Mucosa of descending colon (tissue), 3 donors: ENCODE data around the gene ZSCAN31. TPM values are rescaled to one million over a fixed set of nuclear protein-coding genes. Genes with fewer than 3 reads are reported as not detected.

ENCODE experiments used
- ATAC-seq: fragments of 200-7000 bp; cut with Tn5 transposase; one replicate; pipeline ENCODE4 v1.9.1; 2020; ENCODE audit warnings: mild to moderate bottlenecking, moderate library complexity
- DNase-seq, 3 donors: peaks; one replicate each; pipeline ENCODE4 v3.0.0-alpha.2; 2020
- H3K36me3 ChIP-seq: fragments of 200-600 bp; one replicate; pipeline ENCODE4 v1.8.0; 2021; ENCODE audit warnings: low read depth, mild to moderate bottlenecking
- H3K4me1 ChIP-seq: fragments of 200-600 bp; one replicate; pipeline ENCODE4 v1.8.0; 2021; ENCODE audit warnings: low read depth, mild to moderate bottlenecking
- H3K4me3 ChIP-seq: fragments of 200-600 bp; one replicate; pipeline ENCODE4 v1.8.0; 2021; ENCODE audit warnings: mild to moderate bottlenecking
- H3K9me3 ChIP-seq: fragments of 200-600 bp; one replicate; pipeline ENCODE4 v1.8.0; 2021; ENCODE audit warnings: mild to moderate bottlenecking
- CTCF ChIP-seq: fragments of 200-600 bp; IDR thresholded peaks from one replicate; pipeline ENCODE4 v1.8.0; 2022; ENCODE audit warnings: antibody characterized with exemption, mild to moderate bottlenecking
- intact Hi-C, 2 donors: fragments of 100-400 bp; cut with DNase I in 1 of 2; cut with micrococcal nuclease in 1 of 2; formaldehyde crosslinking; loops; one replicate each; pipeline versions ENCODE4 v1.11.0 to v1.11.1; 2022; cut with DNase I, micrococcal nuclease
- total RNA-seq, 3 donors: library from RNA; stranded (reverse); fragmentation: NEBNext Ultra II Directional in 2 of 3; extraction: Animal tissue kit (Norgen Biotek cat#: 25700) in 2 of 3; gene quantifications; one replicate each; pipeline versions ENCODE4 v1.2.1 to v1.2.4, GENCODE V29; 2021 to 2023
- donor health status: DM: no; HTN: no; CAD: no; lungs with moderate emphysema.
- donor health status: DM: no; HTN: no; CAD: no.
- donor health status: DM: no; HTN: yes; CAD: no.

The ZSCAN31 gene
- total RNA-seq, 3 donors from 2014 or later = 6.3 to 20.5 (median 8.7) TPM

- no peak for TF ChIP-seq CTCF
- Histone ChIP-seq H3K9me3 (no peaks in the 10 kb centered on the region), H3K36me3 (no peaks in the 10 kb centered on the region), H3K4me1 (no peaks in the 10 kb centered on the region), H3K4me3 (no peak overlapping the region)
- ATAC-seq (no peak), DNase-seq (no peak)
- intact Hi-C loops = no loop called here
Observed at GRCh38 chr6:28345201-28345600, 9.3 kb upstream of the ZSCAN31 start.

- ATAC-seq (no peak), DNase-seq (no peak)
- no peak for TF ChIP-seq CTCF
- Histone ChIP-seq H3K4me3 (no peak overlapping the region), H3K9me3 (no peaks in the 10 kb centered on the region), H3K36me3 (no peaks in the 10 kb centered on the region), H3K4me1 (no peaks in the 10 kb centered on the region)
- intact Hi-C loops = no loop called here
Observed at GRCh38 chr6:28343898-28344677, 8.1 kb upstream of the ZSCAN31 start.

DNA sequence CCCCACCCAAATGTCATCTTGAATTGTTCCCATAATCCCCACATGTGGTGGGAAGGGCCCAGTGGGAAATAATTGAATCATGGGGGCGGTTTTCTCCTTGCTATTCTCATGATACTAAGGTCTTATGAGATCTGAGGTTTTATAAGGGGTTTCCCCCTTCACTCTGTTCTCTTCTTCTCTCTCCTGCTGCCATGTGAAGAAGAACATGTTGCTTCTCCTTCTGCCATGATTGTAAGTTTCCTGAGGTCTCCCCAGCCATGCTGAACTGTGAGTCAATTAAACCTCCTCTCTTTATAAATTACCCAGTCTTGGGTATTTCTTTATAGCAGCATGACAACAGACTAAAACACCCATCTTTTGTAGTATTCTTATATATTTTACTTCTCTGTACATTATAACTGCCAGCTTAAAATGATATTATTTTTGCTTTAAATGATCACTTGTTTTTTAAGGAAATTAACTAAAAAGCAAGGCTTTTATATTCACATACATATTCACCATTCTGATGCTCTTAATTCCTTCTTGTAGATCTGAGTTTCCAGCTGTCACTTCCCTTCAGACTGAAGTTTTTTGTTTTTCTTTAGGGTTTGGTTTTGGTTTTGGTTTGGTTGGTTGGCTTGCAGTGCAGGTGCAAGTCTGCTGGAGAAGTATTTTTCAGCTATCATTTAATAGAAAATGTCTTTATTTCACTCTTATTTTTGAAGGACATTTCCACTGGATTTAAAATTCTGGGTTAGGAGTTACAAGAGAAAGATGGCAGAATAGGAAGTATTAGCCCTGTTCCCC, 4.6 kb upstream of the ZSCAN31 start:
- Histone ChIP-seq H3K9me3 (no peaks in the 10 kb centered on the region), H3K4me3 (no peak overlapping the region), H3K4me1 (peaks cover 9% of the 10 kb centered on the region), H3K36me3 (no peaks in the 10 kb centered on the region)
- intact Hi-C loops = no loop called here
- TF ChIP-seq CTCF = no peak
- DNase-seq (no peak), ATAC-seq (no peak)

DNA sequence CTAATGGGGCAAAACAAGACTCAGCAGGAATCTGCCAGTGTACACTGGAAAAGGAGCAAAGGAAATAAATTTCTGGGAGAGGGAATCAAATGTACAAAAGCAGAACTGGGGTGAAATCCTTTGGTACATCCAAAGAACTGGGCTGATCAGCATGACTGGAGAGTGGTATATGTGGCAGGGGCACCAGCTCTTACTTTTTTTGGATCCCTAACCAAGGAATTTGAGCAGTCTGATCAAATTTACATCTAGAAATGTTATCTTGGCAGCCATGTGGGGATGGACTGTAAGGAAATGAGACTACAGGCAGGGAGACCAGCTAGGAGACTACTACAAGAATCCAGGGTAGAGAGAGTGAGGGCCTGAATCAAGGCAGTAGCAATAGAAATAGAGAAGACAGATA, 1.2 kb upstream of the ZSCAN31 start:
- DNase-seq (no peak), ATAC-seq (no peak)
- H3K4me1 ChIP-seq = peaks cover 18% of the 10 kb centered on the region
- TF ChIP-seq CTCF = no peak
- intact Hi-C loops = no loop called here
- no peaks in the 10 kb centered on the region for H3K36me3 ChIP-seq
- no peaks in the 10 kb centered on the region for H3K9me3 ChIP-seq
- H3K4me3 ChIP-seq = no peak overlapping the region

DNA sequence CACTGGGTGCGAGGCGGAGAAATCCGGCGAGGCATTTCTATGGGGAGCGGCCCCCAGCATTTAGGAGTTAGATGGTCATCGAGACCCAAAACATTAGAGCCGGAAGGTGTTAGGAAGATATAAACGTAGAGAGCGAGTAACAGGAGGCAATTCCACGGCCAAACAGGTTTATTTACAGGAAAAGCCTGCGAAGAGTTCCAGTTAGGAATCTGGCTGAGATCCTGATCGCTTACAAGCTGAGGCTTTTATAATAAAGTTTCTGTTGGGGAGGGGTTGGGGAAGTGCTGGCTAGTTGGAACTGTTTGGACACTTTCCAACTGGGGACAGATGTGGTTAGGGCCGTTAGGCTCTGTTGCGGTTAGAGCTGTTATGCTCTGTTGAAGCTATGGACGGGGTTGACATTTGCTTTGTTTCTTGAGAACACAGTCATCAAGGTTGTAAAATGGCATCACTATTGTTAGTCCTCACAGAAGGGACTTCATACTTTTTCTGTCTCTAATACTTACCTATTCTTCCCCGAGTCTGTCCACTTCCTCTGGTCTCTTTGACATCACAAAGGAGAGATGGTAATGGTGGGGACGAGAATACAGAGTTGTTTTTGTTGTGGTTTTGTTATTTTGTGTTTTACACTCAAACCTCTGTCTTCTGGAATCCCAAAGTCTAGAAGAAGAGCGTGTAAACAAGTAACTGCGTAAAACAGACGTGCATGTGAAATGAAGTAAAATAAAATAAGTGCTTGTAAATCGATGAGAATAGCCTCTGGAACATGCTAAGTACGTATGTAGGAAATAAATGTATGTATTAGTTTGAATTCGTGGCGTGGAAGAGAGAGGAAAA, 554 bp upstream of the ZSCAN31 start:
- Histone ChIP-seq H3K4me3 (peak overlapping the region; percentile 56), H3K36me3 (no peaks in the 10 kb centered on the region), H3K4me1 (peaks cover 18% of the 10 kb centered on the region), H3K9me3 (no peaks in the 10 kb centered on the region)
- intact Hi-C loops = no loop called here
- no peak for TF ChIP-seq CTCF
- ATAC-seq (peak; percentile 61), DNase-seq (peak in 2 of 3 donors; percentile 27 to 59)
